H1 (cell line): ENCODE results near the gene LRP2BP. TPM values are rescaled to one million over a fixed set of nuclear protein-coding genes. Genes with fewer than 3 reads are reported as not detected.

ENCODE experiments used
- CTCF ChIA-PET: fragments of 300-600 bp; sonication (Branson Sonifier 250); formaldehyde crosslinking; loops from one replicate; lab custom pipeline; 2021; ENCODE audit not compliant: partially characterized antibody; lab: Charles Lee
- POLR2A ChIA-PET: fragments of 300-600 bp; sonication (Branson Sonifier 250); formaldehyde crosslinking; loops from one replicate; lab custom pipeline; 2021; ENCODE audit warnings: inconsistent platforms; ENCODE audit not compliant: partially characterized antibody; lab: Charles Lee
- DNase-seq, 2 experiments: peaks; one replicate each; pipeline versions ENCODE4 v3.0.0 to v3.0.0-alpha.2; 2010 to 2022; ENCODE audit warnings: low spot score in 2 of 2, low read depth in 1 of 2, mixed read lengths in 1 of 2
- FAIRE-seq: peaks from 2 replicates; lab custom pipeline; 2011; peaks lifted over from hg19 to GRCh38; lab: Jason Lieb, UNC
- H2AFZ ChIP-seq: 2 replicates; pipeline ENCODE4 v1.8.1; 2012; ENCODE audit warnings: low read length, inconsistent platforms
- H2AK5ac ChIP-seq: 2 replicates; pipeline ENCODE4 v1.6.1; 2013; ENCODE audit warnings: low read depth, low read length
- H2BK120ac ChIP-seq: replicated peaks from 2 replicates; pipeline ENCODE3; 2013; ENCODE audit warnings: low read depth, low read length, inconsistent platforms
- H2BK12ac ChIP-seq: 2 replicates; pipeline ENCODE4 v1.6.1; 2013; ENCODE audit warnings: low read depth, low read length
- H2BK15ac ChIP-seq: 2 replicates; pipeline ENCODE4 v1.6.1; 2013; ENCODE audit warnings: low read length
- H2BK20ac ChIP-seq: 2 replicates; pipeline ENCODE4 v1.6.1; 2013; ENCODE audit warnings: low read length
- H2BK5ac ChIP-seq: 2 replicates; pipeline ENCODE4 v1.6.1; 2013; ENCODE audit warnings: low read depth, low read length
- H3K14ac ChIP-seq: 2 replicates; pipeline ENCODE4 v1.6.1; 2013; ENCODE audit warnings: inconsistent platforms; ENCODE audit not compliant: insufficient read length
- H3K18ac ChIP-seq: 2 replicates; pipeline ENCODE4 v1.6.1; 2013; ENCODE audit warnings: low read length; ENCODE audit errors: extremely low read depth
- H3K23ac ChIP-seq: 2 replicates; pipeline ENCODE4 v1.6.1; 2013; ENCODE audit warnings: inconsistent platforms; ENCODE audit not compliant: insufficient read length
- H3K23me2 ChIP-seq: 2 replicates; pipeline ENCODE4 v1.6.1; 2013; ENCODE audit warnings: low read depth, low read length
- H3K27ac ChIP-seq: 2 replicates; pipeline ENCODE4 v1.6.1; 2011; ENCODE audit warnings: low read depth, low read length, inconsistent platforms
- H3K27me3 ChIP-seq, 4 experiments: replicated peaks in 1 of 4; 1 replicate in 1 of 4; 2 replicates in 3 of 4; pipeline versions ENCODE4 v1.6.1 to v1.8.1; 2011 to 2013; ENCODE audit warnings: low read length in 3 of 4, mild to moderate bottlenecking in 3 of 4, inconsistent platforms in 2 of 4, mixed read lengths in 2 of 4, moderate library complexity in 1 of 4; ENCODE audit not compliant: control insufficient read depth in 3 of 4, insufficient read depth in 3 of 4; ENCODE audit errors: extremely low read depth in 1 of 4
- H3K36me3 ChIP-seq, 4 experiments: 2 replicates each; pipeline versions ENCODE4 v1.6.1 to v1.8.1; 2011 to 2013; ENCODE audit warnings: mild to moderate bottlenecking in 4 of 4, low read length in 3 of 4, moderate library complexity in 2 of 4, control low read depth in 1 of 4, inconsistent platforms in 1 of 4; ENCODE audit not compliant: insufficient read depth in 4 of 4, control insufficient read depth in 2 of 4
- H3K4ac ChIP-seq: replicated peaks from 2 replicates; pipeline ENCODE3; 2013; ENCODE audit warnings: low read length, low read depth, mixed read lengths, inconsistent platforms; ENCODE audit not compliant: insufficient read length
- H3K4me1 ChIP-seq, 4 experiments: replicated peaks in 1 of 4; 1 replicate in 1 of 4; 2 replicates in 3 of 4; pipeline versions ENCODE4 v1.6.1 to v1.8.1; 2011 to 2013; ENCODE audit warnings: low read length in 3 of 4, inconsistent platforms in 2 of 4, mixed read lengths in 1 of 4; ENCODE audit not compliant: insufficient read depth in 4 of 4, control insufficient read depth in 3 of 4
- H3K4me2 ChIP-seq, 2 experiments: 2 replicates each; pipeline versions ENCODE4 v1.6.1 to v1.8.1; 2011 to 2013; ENCODE audit warnings: low read depth in 2 of 2, low read length in 2 of 2, control low read depth in 1 of 2, inconsistent platforms in 1 of 2, mild to moderate bottlenecking in 1 of 2; ENCODE audit not compliant: insufficient read depth in 1 of 2
- H3K4me3 ChIP-seq, 4 experiments: fragments of 200-600, 300-600 bp in 1 of 4; sonication (generic), shearing (Covaris generic), sonication (Bioruptor Twin) in 1 of 4; 2 replicates each; pipeline versions ENCODE4 v1.5.1 to v1.8.1; 2011 to 2016; ENCODE audit warnings: low read length in 4 of 4, low read depth in 3 of 4, control low read depth in 2 of 4, inconsistent platforms in 2 of 4, mild to moderate bottlenecking in 2 of 4, mixed read lengths in 1 of 4, moderate library complexity in 1 of 4; ENCODE audit not compliant: insufficient read depth in 2 of 4; ENCODE audit errors: extremely low read depth in 1 of 4
- H3K56ac ChIP-seq: replicated peaks from 2 replicates; pipeline ENCODE3; 2013; ENCODE audit warnings: low read depth, mild to moderate bottlenecking, mixed read lengths, low read length, inconsistent platforms; ENCODE audit not compliant: insufficient read length
- H3K79me1 ChIP-seq: 2 replicates; pipeline ENCODE4 v1.6.1; 2013; ENCODE audit warnings: low read depth, low read length, control low read depth
- H3K79me2 ChIP-seq, 2 experiments: 2 replicates each; pipeline versions ENCODE4 v1.6.1 to v1.8.1; 2012 to 2013; ENCODE audit warnings: low read length in 2 of 2, mild to moderate bottlenecking in 2 of 2, inconsistent platforms in 1 of 2; ENCODE audit not compliant: insufficient read depth in 2 of 2, control insufficient read depth in 1 of 2
- H3K9ac ChIP-seq, 4 experiments: replicated peaks in 1 of 4; 1 replicate in 1 of 4; 2 replicates in 3 of 4; pipeline versions ENCODE4 v1.6.1 to v1.8.1; 2011 to 2013; ENCODE audit warnings: low read depth in 3 of 4, low read length in 3 of 4, control low read depth in 2 of 4, mild to moderate bottlenecking in 2 of 4, moderate library complexity in 2 of 4, inconsistent platforms in 1 of 4; ENCODE audit errors: extremely low read depth in 1 of 4
- H3K9me3 ChIP-seq, 2 experiments: 2 replicates each; pipeline versions ENCODE4 v1.6.1 to v1.8.1; 2012 to 2013; ENCODE audit warnings: mild to moderate bottlenecking in 2 of 2, moderate library complexity in 2 of 2, control low read depth in 1 of 2, inconsistent platforms in 1 of 2, low read depth in 1 of 2, low read length in 1 of 2, mixed read lengths in 1 of 2; ENCODE audit not compliant: insufficient read depth in 2 of 2
- H4K20me1 ChIP-seq, 2 experiments: replicated peaks in 1 of 2; 2 replicates each; pipeline versions ENCODE3 to v1.8.1; 2011 to 2013; ENCODE audit warnings: inconsistent platforms in 2 of 2, low read length in 2 of 2, mild to moderate bottlenecking in 1 of 2; ENCODE audit not compliant: insufficient read depth in 2 of 2, control insufficient read depth in 1 of 2
- H4K5ac ChIP-seq: 2 replicates; pipeline ENCODE4 v1.6.1; 2013; ENCODE audit warnings: low read length, low read depth, mixed read lengths, inconsistent platforms; ENCODE audit not compliant: insufficient read length
- H4K8ac ChIP-seq: 2 replicates; pipeline ENCODE4 v1.8.0; 2013; ENCODE audit warnings: mild to moderate bottlenecking, moderate library complexity, low read length, inconsistent platforms; ENCODE audit not compliant: insufficient read depth; ENCODE audit errors: extremely low read depth
- H4K91ac ChIP-seq: replicated peaks from 2 replicates; pipeline ENCODE3; 2013; ENCODE audit warnings: low read length, mixed read lengths, inconsistent platforms; ENCODE audit not compliant: insufficient read length
- CBX8 ChIP-seq: fragments of 300-800, 300-1000 bp; sonication (generic); IDR thresholded peaks from 2 replicates; pipeline ENCODE4 v1.7.1; 2016; ENCODE audit warnings: low read depth, low read length, borderline replicate concordance
- CHD1 ChIP-seq: IDR thresholded peaks from 2 replicates; pipeline ENCODE4 v1.6.1; 2012; ENCODE audit warnings: low read depth, low read length, improper control_type of control experiment
- CHD2 ChIP-seq: IDR thresholded peaks from 2 replicates; pipeline ENCODE4 v1.6.1; 2012; ENCODE audit warnings: low read length, improper control_type of control experiment
- CTBP2 ChIP-seq: IDR thresholded peaks from 2 replicates; pipeline ENCODE4 v1.7.0; 2011; ENCODE audit warnings: borderline replicate concordance, mild to moderate bottlenecking, moderate library complexity, mixed read lengths, low read length; ENCODE audit not compliant: insufficient read depth, insufficient read length
- EP300 ChIP-seq, 2 experiments: IDR thresholded peaks; 1 replicate in 1 of 2; 2 replicates in 1 of 2; pipeline ENCODE4 v1.6.1; 2011 to 2012; ENCODE audit warnings: low read depth in 2 of 2, low read length in 2 of 2, mild to moderate bottlenecking in 2 of 2, borderline replicate concordance in 1 of 2, inconsistent platforms in 1 of 2, moderate library complexity in 1 of 2
- GTF2F1 ChIP-seq: IDR thresholded peaks from 2 replicates; pipeline ENCODE4 v1.6.1; 2012; ENCODE audit warnings: low read depth, low read length, improper control_type of control experiment, borderline replicate concordance
- JUN ChIP-seq: IDR thresholded peaks from 2 replicates; pipeline ENCODE4 v1.6.1; 2011; ENCODE audit warnings: low read depth, mild to moderate bottlenecking, improper control_type of control experiment, low read length
- KDM4A ChIP-seq: IDR thresholded peaks from one replicate; pipeline ENCODE4 v1.7.1; 2012; ENCODE audit warnings: low read depth, mild to moderate bottlenecking, moderate library complexity, low read length, inconsistent platforms; ENCODE audit not compliant: severe bottlenecking
- MAX ChIP-seq: IDR thresholded peaks from 2 replicates; pipeline ENCODE4 v1.6.1; 2012; ENCODE audit warnings: inconsistent platforms
- RAD21 ChIP-seq, 2 experiments: IDR thresholded peaks in 1 of 2; conservative IDR thresholded peaks in 1 of 2; 2 replicates each; pipeline ENCODE4 v1.6.1; 2011; ENCODE audit warnings: low read depth in 2 of 2, low read length in 2 of 2, improper control_type of control experiment in 1 of 2, inconsistent platforms in 1 of 2, mild to moderate bottlenecking in 1 of 2, moderate library complexity in 1 of 2
- TAF1 ChIP-seq: IDR thresholded peaks from 2 replicates; pipeline ENCODE4 v1.6.1; 2011; ENCODE audit warnings: mild to moderate bottlenecking, low read depth, low read length
- TEAD4 ChIP-seq: IDR thresholded peaks from 2 replicates; pipeline ENCODE4 v1.6.1; 2012; ENCODE audit warnings: low read depth, low read length, inconsistent platforms, mixed read lengths
- WGBS, 2 experiments: shearing (Covaris generic) in 1 of 2; methylation state at CpG; one replicate each; pipeline versions ENCODE4 v1.1.6 to v1.1.7; 2013 to 2015; ENCODE audit warnings: low lambda C conversion rate in 2 of 2, mixed read lengths in 2 of 2, inconsistent platforms in 1 of 2, low coverage in 1 of 2, missing lambda C conversion rate in 1 of 2; ENCODE audit not compliant: insufficient replicate concordance in 2 of 2, insufficient coverage in 1 of 2, insufficient read length in 1 of 2; ENCODE audit errors: extremely low coverage in 1 of 2, missing lambda C conversion rate in 1 of 2; 5-methylcytosine and 5-hydroxymethylcytosine counted together
- polyA plus RNA-seq, 7 experiments: library from polyadenylated mRNA; depleted of rRNA in 3 of 7; stranded (reverse) in 5 of 7; unstranded in 2 of 7; fragments of >200 nt in 5 of 7; fragments of 200-250 nt in 2 of 7; gene quantifications; 1 replicate in 5 of 7; 2 replicates in 1 of 7; 4 replicates in 1 of 7; pipeline versions ENCODE4 v1.2.1 to v1.2.3, GENCODE V29; 2011 to 2013; ENCODE audit warnings: missing spikeins in 2 of 7, mixed read lengths in 2 of 7
- total RNA-seq: library from RNA; stranded (reverse); fragmentation: NEBNext Ultra II Directional; extraction: Animal tissue kit (Norgen Biotek cat#: 25700); gene quantifications from 2 replicates; pipeline ENCODE4 v1.2.1, GENCODE V29; 2021

LRP2BP gene
- total and polyA plus RNA-seq, 2 of the 8 experiments (the other 6 are each of a cell fraction or from before 2014, with no cell fraction given) = 0.12 to 0.30 TPM

DNA sequence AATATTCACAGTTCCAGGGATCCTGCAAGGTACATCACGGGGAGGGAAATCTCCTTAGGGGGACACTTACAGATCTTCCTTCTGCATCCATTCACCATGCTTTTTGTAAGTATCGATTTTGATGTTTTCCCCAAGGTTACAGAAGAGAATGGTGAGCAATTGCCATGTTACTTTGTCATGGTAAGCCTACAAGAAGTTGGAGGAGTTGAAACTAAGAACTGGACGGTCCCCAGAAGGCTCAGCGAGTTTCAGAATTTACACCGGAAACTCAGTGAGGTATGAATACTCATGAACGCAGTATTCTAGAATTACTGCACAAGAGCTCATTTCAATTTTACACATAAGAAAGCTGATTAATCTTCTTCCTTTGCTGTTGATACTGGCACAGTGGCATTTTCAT is 53.9 kb downstream of the LRP2BP start:
- POLR2A ChIA-PET = no interaction called here
- Histone ChIP-seq H3K27me3 (no peaks in the 10 kb centered on the region), H3K56ac (no peak overlapping the region), H4K20me1 (no peaks in the 10 kb centered on the region), H4K5ac (no peak overlapping the region), H3K23me2 (no peaks in the 10 kb centered on the region), H3K27ac (no peak overlapping the region), H3K9me3 (no peaks in the 10 kb centered on the region), H3K4me3 (no peak overlapping the region), H2BK5ac (no peak overlapping the region), H2AFZ (no peak overlapping the region), H3K18ac (no peak overlapping the region), H3K79me2 (no peaks in the 10 kb centered on the region), H3K9ac (no peak overlapping the region), H3K4ac (no peak overlapping the region), H2BK20ac (no peak overlapping the region), H2BK15ac (no peak overlapping the region), H4K8ac (no peak overlapping the region), H3K4me1 (no peaks in the 10 kb centered on the region), H3K14ac (no peak overlapping the region), H3K79me1 (no peaks in the 10 kb centered on the region), H2BK120ac (no peak overlapping the region), H2BK12ac (no peak overlapping the region), H4K91ac (no peak overlapping the region), H3K23ac (no peak overlapping the region), H3K36me3 (peaks cover 2 to 11% (median 7%) of the 10 kb centered on the region in 4 experiments; a peak in 4 of 8 replicates), H2AK5ac (no peak overlapping the region), H3K4me2 (no peak overlapping the region)
- CTCF ChIA-PET = no interaction called here
- FAIRE-seq = no peak
- DNase-seq = no peak
- 93% methylated on average over 6 of the region's 6 CpGs; no CpG with 5 or more reads in 1 of the 2 experiments for WGBS, 2 experiments
- TF ChIP-seq TEAD4 = no peak
- TF ChIP-seq KDM4A = no peak
- no peak for TF ChIP-seq CBX8
- TF ChIP-seq CTBP2 = no peak
- no peak for TF ChIP-seq GTF2F1
- TF ChIP-seq CHD2 = no peak
- no peak for TF ChIP-seq JUN
- TF ChIP-seq CHD1 = no peak
- TF ChIP-seq EP300 (IDR thresholded peaks at IDR 0.05; ENCODE audit: borderline replicate concordance in 1 of 2, low read depth in 2 of 2, low read length in 2 of 2) = no peak
- no peak for TF ChIP-seq MAX
- TF ChIP-seq TAF1 = no peak
- TF ChIP-seq RAD21 (IDR thresholded peaks at IDR 0.05 in 1 of 2, conservative IDR thresholded peaks at IDR 0.05 in 1 of 2; ENCODE audit: low read depth in 2 of 2, low read length in 2 of 2) = no peak
